Umbilical cord (tissue), 2 donors: Measurements from ENCODE around the gene PAX7. TPM values are rescaled to one million over a fixed set of nuclear protein-coding genes. Genes with fewer than 3 reads are reported as not detected.

Experiments used
- DNase-seq: peaks from one replicate; pipeline ENCODE4 v3.0.0-alpha.2; 2015; ENCODE audit warnings: low spot score
- total RNA-seq: library from RNA; depleted of rRNA; stranded (reverse); fragments of >200 nt; gene quantifications from one replicate; pipeline ENCODE4 v1.2.3, GENCODE V29; 2014; ENCODE audit warnings: low replicate concordance; ENCODE audit not compliant: insufficient read depth

The PAX7 gene
- total RNA-seq, 1 donor from 2014 or later, result 1.4 TPM

GRCh38 chr1:18752409-18752808, 121.8 kb downstream of the PAX7 start:
- no peak for DNase-seq

GRCh38 chr1:18760156-18760555, 129.5 kb downstream of the PAX7 start:
- DNase-seq, result no peak

- DNase-seq, result no peak
These were observed 131.5 kb downstream of the PAX7 start for GRCh38 chr1:18761948-18762840.

- peak; percentile 11 for DNase-seq
These were observed 133.7 kb downstream of the PAX7 start for GRCh38 chr1:18764362-18764761.

GRCh38 chr1:18765725-18766124, 135.1 kb downstream of the PAX7 start:
- DNase-seq, result no peak

GRCh38 chr1:18766328-18766727, 135.7 kb downstream of the PAX7 start:
- no peak for DNase-seq

- peak; percentile 5 for DNase-seq
These were observed 136.9 kb downstream of the PAX7 start for GRCh38 chr1:18767576-18767975.

GRCh38 chr1:18768086-18768485, 137.4 kb downstream of the PAX7 start:
- DNase-seq, result no peak

- DNase-seq, result no peak
These were observed 138.5 kb downstream of the PAX7 start for GRCh38 chr1:18769140-18769539.

GRCh38 chr1:18770799-18771198, 140.2 kb downstream of the PAX7 start:
- no peak for DNase-seq

GRCh38 chr1:18773753-18774152, 143.1 kb downstream of the PAX7 start:
- no peak for DNase-seq

- no peak for DNase-seq
These were observed 144.7 kb downstream of the PAX7 start for GRCh38 chr1:18775341-18775740.

- DNase-seq, result no peak
These were observed 146.1 kb downstream of the PAX7 start for GRCh38 chr1:18776777-18777176.

GRCh38 chr1:18778437-18778836, 147.8 kb downstream of the PAX7 start:
- DNase-seq, result no peak

GRCh38 chr1:18781031-18781430, 150.4 kb downstream of the PAX7 start:
- no peak for DNase-seq

GRCh38 chr1:18783705-18784481, 153.2 kb downstream of the PAX7 start:
- peak; percentile 12 for DNase-seq

- no peak for DNase-seq
These were observed 153.8 kb downstream of the PAX7 start for GRCh38 chr1:18784482-18784831.

- DNase-seq, result no peak
These were observed 155.5 kb downstream of the PAX7 start for GRCh38 chr1:18786149-18786548.

- no peak for DNase-seq
These were observed 157.3 kb downstream of the PAX7 start for GRCh38 chr1:18787825-18788385.

- no peak for DNase-seq
These were observed 158.6 kb downstream of the PAX7 start for GRCh38 chr1:18789246-18789645.

GRCh38 chr1:18792747-18793146, 162.1 kb downstream of the PAX7 start:
- no peak for DNase-seq

GRCh38 chr1:18793164-18793563, 162.5 kb downstream of the PAX7 start:
- DNase-seq, result no peak

- DNase-seq, result peak; percentile 10
These were observed 163.4 kb downstream of the PAX7 start for GRCh38 chr1:18794051-18794450.
